MV-4-11 (cell line): ENCODE measurements around the gene B3GNT2.
A peak's percentile ranks its signal among the peaks of the same experiment; 100 is the strongest.
"Not testable (repeated sequence)": the region's sequence is repeated elsewhere in the genome, so short reads cannot be mapped to it uniquely, and the experiment has no call there.

Experiments used
- DNase-seq: peaks from one replicate; lab custom pipeline; 2025; lab: John Stamatoyannopoulos, UW

Gene B3GNT2, protein sequence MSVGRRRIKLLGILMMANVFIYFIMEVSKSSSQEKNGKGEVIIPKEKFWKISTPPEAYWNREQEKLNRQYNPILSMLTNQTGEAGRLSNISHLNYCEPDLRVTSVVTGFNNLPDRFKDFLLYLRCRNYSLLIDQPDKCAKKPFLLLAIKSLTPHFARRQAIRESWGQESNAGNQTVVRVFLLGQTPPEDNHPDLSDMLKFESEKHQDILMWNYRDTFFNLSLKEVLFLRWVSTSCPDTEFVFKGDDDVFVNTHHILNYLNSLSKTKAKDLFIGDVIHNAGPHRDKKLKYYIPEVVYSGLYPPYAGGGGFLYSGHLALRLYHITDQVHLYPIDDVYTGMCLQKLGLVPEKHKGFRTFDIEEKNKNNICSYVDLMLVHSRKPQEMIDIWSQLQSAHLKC

DNA sequence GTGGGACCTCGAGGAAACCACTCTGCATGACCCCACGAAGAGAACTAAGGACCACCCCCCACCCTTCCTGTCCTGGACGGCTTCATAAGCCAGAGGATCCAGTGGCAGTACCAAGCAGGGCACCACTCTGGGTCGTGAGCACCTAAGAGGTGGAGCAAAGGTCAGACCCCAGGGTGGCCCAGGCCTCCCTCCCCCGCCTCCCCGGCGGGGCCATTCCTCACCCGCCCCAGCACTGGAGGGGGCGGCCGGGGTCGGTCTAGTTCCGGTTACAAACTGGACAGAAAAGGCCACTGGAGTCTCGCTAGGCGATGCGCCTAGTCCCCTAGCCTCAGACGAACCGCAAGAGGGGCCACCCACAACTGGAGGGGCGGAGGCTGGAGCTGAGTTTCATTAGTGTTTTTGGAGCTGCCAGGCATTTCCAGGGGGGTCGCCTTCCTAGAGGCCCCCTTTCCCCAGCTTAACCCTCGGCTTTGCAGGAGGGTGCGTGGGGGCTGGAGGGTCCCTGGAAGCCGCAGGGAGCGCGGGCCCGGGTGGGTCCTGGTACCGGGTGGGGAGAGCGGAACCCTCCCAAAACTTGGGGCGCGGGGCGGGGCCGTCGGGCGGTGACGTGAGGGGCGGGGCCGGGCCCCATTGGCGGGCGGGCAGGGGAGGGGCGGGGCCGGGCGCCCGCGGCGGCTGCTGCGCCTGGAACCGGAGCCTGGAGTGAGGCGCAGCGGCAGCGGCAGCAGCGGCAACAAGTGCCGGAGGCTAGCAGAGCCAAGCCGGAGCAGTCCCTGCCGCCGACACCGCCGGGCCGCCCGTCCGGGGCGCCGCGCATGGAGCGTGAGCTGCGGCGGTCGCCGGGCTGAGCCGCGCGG, at the start of gene B3GNT2:
Gene B3GNT2 (plus strand): TSS at position 695 of the 857 bp plus-strand sequence. CDS start 26,106 bp downstream, outside the sequence.
- peak; percentile 57 for DNase-seq

DNA sequence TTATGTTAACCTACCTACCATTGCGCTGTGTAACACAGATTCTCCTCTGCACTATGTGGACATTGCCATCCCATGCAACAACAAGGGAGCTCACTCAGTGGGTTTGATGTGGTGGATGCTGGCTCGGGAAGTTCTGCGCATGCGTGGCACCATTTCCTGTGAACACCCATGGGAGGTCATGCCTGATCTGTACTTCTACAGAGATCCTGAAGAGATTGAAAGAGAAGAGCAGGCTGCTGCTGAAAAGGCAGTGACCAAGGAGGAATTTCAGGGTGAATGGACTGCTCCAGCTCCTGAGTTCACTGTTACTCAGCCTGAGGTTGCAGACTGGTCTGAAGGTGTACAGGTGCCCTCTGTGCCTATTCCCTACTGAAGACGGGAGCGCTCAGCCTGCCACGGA, 49.1 kb upstream of the B3GNT2 start:
- DNase-seq, result not testable (repeated sequence)

DNA sequence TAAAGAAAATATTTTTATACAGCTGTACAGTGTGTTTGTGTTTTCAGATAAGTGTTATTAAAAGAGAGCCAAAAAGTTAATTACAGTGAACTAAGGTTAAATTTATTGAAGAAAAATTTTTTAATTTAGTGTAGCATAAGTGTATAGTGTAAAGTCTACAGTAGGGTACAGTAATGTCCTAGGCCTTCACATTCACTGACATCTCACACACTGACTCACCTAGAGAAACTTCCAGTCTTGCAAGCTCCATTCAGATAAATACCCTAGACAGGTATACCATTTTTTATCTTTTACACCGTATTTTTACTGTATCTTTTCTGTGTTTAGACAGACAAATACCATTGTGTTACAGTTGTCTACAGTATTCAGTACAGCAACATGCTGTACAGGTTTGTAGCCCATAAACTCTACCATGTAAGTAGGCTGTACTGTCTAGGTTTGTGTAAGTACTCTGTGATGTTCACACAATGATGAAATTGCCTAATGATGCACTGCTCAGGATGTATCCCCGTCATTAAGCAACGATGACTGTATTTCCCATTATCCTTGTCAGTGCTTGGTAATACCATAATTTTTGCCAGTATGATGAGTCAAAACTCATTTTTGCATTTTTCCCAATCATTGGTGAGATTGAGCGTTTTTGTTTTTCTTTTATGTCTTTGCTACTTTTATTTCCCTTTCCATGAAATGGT, 48.2 kb upstream of the B3GNT2 start:
- DNase-seq, result peak; percentile 11

DNA sequence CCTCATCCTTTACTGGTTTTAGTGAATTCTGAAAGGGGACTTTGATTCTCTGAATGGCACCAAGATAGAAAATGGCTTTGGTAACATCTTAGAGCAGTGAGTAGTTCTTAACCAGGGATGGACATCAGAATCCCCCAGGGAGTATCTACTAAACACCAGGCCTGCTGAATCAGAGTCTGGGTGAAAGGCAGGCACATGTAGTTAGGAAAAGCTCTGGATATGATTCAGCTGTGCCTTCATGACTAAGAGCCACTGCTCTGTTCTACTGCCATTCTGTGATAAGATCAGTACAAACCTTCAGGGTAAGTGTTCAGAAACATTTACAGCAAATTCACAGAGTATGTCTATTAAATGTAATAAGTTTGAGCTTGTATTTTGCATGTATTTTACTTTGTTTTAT, 46.2 kb upstream of the B3GNT2 start:
- no peak for DNase-seq

DNA sequence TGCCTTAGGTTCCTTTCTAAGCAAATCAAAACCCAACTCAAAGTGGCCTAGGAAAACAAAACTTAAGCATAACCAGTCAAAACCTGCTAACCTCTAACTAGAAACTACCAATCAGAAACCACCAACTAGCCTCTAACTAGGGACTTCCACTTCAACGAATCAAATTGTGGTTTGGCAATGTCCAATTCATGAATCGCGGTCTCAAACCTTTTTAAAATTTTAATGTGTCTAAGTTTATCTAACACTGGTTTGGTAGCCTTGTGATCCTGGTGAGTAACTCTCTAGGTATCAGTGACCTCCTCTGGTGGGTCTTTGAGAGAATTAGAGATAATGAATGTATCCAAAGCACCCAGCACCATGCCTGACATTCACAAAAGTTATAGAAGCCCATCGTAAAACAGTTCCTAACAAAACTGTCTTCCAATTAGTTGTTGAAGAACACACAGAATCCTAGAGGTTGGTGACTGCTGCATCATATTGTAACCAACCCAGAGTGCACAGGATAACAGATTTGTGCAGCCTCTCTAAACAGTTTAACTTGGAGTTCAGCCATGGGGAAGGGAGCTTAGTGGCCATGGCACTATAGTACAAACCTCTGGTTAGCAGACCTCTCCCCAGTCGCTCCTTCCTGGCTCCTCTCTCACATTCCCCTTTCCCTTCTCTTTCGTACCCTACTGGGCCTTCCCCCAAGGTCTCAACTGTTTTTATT, 45.2 kb upstream of the B3GNT2 start:
- peak; percentile 20 for DNase-seq

DNA sequence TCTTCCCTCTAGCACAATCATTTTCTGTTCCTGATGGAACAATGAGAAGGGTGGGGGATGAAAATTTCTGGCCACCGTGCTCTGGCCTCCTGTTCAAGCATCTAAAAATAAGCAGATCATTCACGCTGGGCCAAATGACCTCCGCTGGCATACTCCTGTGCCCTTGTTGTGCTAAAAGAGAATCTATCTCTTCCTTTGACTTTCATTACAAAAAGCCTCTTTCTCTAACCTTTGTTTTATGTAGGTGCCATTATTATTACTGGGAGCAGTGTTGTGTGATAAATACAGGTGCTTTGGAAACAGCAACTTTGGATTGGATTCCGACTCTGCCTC, 44.6 kb upstream of the B3GNT2 start:
- DNase-seq, result no peak

DNA sequence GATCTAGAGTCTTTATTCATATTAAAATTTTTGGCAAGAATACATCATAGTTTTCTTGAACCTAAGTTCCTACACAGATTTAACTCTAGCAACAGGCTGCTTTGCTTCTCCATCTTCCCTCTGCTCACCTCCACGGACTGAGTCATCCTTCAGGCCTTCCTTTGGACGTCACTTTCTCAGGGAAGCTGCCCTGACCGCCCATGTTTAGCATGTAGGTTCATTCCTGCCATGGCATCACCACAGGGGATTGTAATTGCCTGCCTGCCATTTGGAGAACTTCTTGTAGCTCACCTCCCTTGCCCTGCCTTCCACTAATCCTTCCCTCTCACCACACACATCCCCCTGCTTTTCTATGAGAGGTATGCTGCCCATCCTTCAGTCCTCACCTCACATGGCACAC, 43.9 kb upstream of the B3GNT2 start:
- no peak for DNase-seq

DNA sequence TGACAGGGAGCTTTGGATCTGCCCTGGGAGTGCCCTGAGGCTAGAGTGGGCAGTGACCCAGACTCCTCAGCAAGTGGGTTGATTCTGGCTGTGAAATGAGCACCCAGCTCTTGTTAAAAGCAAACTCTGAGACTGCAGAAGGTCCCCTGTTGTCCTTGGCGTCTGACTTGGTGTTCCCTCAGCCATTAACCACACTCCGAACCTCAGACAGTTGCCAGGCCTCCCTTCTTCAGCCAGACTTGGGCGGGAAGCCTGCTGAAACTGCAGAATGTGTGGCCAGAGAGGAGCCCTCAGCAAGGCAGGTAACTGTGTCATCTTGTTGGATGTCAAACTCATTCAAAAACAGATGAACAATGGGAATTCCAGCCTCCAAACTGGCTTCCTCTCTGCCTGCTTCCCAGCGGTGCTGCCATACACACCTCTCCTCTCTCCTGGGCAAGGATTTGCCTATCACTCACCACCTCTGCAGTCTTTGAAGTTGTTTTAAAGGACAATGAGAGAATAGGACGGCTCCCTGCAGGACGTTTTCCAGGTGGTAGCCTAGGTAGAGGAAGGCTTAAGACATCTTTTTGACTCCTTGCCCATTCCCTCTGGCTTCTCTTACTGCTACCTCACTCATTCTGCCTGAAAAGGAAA, 38.9 kb upstream of the B3GNT2 start:
- DNase-seq, result no peak

DNA sequence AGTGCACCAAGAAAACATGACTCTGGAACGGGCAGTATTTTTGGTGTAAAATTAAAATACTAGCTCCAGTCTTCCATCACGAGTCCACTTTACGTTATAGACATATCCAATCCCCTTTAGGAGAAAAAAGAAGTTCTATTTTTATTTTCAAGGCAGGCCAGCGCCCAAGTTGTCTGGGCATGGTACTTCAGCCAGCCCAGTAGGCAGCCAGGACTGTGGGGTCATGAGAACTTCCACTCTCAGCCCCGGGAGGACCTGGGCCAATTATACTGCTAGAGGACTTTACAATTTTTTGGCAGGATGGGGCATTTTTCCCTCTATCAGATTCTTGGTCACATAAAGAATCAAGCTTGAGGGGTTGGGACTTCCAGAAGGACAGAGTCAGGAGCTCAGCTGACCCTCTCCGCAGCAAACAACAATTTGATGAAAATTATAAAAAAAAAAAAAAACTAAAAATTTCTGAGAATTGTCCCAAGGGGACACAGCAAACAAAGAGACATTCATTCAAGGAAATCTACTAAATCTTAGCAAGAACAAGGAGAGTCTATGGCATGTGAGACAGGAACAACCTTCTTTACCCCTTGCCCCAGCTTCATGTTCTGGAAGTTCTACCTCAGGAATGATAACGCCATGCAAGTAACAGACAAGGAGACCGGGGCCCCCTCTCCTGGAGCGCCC, 37.3 kb upstream of the B3GNT2 start:
- DNase-seq, result no peak

DNA sequence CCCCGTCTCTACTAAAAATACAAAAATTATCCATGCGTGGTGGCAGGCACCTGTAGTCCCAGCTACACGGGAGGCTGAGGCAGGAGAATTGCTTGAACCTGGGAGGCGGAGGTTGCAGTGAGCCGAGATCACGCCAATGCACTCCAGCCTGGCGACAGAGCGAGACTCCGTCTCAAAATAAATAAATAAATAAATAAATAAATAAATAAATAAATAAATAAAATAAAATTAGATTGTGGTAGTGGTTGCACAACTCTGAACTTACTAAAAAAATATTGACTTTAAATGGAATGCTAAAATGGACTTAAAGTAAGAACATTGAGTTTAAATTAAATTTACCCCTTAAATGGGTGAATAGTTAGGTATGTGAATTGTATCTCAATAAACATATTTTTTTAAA, 35.2 kb upstream of the B3GNT2 start:
- not testable (repeated sequence) for DNase-seq

DNA sequence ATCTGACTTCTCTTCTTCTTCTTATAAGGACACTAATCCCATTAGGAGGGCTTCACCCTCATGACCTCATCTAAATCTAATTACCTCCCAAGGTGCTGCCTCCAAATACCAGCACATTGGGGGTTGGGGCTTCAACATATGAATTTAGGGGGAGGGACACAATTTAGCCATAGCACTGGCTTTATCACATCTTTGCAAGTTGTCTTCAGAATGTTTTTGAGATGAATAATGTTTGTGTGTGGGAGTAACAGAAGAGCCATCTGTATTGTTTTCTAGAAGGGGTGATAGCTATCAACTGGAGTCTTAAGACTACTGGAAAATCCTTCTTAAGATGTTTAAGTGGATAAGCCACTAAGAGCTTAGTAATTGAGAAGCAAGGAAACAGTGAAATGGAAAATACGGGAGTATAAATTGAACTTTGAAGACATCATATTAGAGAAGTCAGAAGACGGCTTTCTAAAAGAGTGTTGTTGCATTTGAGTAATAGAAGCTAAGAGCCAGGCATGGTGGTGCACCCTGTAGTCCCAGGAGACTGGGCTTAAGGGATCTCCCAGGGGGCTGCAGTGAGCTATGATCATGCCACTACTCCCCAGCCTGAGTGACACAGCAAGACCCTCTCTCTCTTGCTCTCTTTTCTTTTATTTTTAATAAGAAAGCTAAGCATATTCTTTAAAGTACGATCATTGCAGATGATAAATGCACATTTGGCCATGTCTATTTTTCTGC, 32.6 kb upstream of the B3GNT2 start:
- no peak for DNase-seq

DNA sequence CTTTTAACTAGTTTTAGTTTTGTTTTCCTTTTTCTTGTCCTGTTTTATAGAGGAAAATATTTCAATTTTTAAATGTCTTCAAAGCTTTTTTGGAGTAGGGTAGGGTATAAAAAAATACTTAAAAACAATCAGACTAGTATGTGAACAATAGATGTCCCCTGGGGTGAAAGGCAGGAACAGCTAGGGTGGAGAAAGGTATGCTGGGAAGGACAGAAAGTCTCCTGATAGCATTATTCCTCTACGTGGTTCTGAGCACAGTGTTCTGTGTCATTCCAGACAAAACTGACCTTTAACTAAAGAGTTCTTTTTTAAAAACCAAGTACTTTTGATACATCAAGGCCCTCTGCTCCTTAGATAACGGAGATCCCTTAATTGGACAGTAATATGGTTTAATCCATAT, 32.1 kb upstream of the B3GNT2 start:
- no peak for DNase-seq

DNA sequence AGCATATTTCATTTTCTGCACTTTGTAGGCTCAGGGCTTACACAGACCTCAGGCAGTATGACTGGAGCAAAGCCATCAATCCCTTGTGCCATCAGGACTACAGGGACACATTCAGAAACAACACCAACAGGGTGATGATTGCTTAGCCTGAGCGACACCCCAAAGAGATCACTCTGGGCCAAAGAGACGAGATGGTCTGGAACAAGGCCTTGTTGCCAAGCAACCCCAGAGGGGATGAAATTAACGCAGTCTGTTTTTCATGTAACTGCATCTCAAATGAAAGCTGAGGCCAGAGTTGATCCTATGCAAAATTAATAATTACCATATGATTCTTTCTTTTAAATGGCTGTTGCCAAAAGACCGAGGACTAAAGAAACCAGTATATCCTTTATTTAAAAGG, 20.2 kb upstream of the B3GNT2 start:
- DNase-seq, result no peak

DNA sequence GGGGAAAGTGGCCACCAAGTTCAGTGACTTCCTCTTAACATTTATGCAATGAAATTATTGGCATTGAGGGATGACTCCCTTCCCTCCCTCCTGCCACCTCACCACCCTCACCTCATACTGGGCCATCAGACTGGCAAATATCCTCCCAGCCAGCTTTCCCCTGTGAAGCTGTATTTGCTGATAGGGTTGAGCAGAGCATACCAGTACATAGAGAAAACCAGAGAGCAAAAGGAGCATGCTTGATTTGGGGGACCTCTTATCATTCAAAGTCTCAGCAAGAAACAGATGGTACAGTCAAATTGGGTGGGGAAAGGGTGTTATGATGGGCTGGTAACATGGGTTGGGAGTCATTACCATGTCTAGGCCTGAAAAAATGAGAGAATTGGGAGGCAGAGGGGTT, 19.1 kb upstream of the B3GNT2 start:
- DNase-seq, result no peak

DNA sequence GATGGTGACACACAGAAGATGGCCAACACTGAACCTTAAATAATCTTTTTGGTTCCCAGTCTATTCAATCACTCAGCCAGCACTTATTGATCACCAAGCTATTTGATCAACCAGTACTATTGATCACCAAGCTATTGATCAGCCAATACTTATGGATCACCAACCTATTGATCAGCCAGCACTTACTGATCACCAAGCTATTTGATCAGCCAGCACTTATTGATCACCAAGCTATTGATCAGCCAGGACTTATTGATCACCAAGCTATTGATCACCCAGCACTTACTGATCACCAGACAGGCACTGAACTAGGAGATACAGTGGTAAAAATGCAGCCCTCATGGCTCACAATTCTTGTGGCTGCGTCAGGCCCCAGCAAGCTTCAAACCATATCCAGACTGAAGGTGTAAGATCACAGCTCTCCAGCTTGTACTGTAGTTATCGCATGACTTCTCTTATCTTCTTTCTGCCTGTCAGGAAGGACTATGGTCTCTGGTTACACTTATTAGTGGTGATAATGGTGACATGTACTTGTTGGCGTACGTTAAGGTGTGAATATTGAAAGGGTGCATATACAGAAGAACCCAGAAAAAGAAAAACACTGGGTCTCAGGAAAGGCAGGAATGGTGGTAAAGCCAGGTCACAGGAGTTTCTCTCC, 18.4 kb upstream of the B3GNT2 start:
- no peak for DNase-seq

DNA sequence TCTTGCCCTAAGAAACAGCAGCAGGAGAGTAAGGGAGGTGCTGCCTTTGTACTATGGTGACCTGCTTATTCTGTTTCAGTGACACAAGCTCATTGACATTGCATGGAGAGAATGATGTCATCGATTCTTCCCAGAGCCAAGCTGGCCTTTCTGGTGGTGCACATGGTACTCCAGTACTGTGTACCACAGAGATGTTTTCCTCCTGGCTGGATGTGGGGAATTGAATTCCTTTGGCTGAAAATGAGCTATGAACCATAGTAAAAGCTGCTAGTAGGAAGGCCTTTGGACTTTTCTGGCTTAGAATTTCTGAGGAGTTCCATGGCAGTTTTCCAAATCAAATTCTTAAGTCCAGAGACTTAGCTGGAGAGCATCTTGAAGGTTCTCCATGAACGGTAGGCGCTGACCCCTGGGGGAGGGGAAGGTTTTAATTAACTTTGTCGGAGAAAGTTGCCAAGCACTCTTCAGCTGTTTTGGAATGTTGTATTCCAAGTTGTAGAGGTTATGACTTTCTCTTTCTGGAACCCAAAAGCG, 17.1 kb upstream of the B3GNT2 start:
- no peak for DNase-seq

DNA sequence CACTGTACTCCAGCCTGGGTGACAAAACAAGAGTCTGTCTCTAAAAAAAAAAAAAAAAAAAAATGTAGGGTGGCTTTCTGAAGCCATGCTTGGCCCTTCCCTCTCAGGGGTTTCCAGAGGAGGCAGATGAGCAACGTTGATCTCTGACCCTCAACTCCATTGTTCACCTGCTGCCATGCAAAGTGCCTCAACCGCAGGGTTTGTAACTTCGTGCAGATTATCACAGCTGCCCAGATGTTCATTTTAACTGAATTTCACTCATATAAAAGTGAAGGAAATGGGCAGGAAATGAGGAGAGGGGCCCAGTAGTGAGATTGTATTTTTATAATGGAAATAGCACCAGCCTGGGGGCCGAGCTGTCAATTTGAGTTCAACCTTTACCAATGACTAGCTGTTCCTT, 14.9 kb upstream of the B3GNT2 start:
- no peak for DNase-seq

DNA sequence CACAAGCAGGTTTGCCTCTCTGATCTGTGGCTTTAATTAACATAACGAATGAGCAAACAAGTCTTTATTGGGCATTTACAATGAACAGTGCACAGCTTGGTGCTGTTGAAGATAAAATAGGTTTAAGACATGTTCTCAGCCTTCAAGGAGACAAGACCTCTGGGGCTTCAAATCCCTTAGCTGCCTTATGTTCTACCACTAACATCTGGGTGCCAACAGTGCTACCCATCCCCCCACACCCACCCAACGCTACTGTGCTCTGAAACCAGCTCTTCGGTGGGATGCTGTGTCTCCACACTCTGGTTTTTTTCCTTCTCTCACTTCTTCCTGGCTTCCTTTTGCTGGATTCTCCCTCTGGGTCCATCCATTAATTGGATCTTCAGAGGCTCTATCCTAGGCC, 14.1 kb upstream of the B3GNT2 start:
- no peak for DNase-seq

DNA sequence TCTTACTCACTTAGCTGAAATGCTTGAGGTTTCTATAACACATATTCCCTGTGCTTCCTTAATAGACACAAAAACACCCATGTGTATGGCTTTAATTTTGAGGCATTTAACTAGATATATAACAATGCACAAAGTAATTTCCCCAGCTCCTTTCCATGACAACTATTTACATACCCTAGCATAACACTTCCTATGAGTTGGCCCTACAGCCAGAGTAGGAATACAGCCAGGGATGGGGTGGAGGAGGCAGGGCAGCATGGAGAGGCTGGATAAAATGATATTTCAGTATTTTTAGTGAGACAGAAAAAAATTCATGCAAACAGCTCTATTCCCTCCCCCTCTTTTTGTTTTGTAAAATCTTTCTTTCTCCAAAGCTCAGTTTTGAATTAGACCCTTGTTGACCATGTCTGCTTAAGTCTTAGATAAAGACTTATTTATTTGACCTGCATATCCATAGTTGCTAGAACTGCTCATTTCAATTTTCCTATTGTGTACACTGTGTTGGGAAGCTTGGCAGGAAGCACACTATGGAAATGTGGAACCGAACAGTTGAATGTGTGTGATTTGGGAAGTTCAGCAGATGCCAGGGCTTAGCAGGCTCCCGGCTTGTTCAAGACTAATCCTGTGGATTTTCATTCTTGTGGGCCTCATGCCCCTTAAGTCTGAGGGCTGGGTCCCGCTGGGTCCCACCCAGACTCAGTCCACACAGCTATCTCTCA, 11.2 kb upstream of the B3GNT2 start:
- DNase-seq, result no peak
